Stimulated activated CD4-positive, alpha-beta T cell treated with anti-CD3 and anti-CD28 coated beads, Interleukin-1b, Interleukin-23, amount 100 ng/mL, for 24 hours (primary cell): ENCODE data around the gene SNX9.
"Not testable (repeated sequence)": the region's sequence is repeated elsewhere in the genome, so short reads cannot be mapped to it uniquely, and the experiment has no call there.

Experiments used
- DNase-seq, 4 experiments: peaks; one replicate each; pipeline ENCODE4 v3.0.0-alpha.2; 2020; ENCODE audit warnings: low read depth in 4 of 4, low spot score in 1 of 4

SNX9 gene

DNA sequence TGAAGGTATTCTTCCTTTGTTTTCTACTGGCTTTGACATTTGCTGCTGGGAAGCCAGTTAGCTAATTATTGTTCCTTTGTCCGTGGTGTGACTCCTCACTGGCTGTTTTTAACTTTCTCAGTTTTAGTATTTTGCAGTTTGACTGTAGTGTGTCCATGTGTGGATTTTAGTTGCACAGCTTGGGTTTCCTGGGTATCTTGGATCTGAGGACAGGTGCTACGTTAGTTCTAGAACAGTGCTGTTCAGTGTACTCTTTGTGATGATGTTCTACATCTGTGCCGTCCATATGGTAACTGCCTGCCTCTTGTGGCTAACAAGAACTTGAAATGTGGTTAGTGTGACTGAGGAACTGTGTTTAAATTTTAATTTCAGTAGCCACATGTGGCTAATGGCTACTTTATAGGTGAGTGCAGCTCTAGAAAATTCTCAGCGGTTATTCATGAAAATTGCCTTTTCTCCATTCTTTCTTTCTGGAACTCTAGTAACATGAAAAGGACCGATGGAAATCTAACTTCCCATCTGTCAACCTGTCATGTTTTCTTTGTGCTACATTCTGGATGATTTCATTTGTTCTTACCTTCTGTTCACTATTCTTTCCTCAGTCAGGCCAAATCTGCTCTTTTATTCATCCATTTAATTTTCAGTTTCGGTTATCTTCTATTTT, 7.4 kb downstream of the SNX9 start:
- no peak for DNase-seq

DNA sequence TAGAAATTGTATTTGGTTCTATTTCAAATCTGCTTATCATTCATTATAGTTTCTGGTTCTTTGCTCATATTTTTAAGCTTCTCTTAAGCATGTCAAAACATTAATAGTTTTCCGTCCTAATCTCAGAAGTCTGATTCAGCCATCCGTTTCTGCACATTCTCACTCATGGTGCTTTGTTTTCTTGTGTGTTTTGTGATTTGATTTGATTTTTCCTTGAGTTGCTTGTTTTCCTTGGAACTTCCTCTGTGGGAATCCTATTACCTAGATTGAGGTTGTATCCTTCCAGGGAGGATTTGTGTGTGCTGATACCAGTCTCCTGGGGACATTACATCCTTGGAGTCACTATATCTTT, 7.9 kb downstream of the SNX9 start:
- DNase-seq: no peak

DNA sequence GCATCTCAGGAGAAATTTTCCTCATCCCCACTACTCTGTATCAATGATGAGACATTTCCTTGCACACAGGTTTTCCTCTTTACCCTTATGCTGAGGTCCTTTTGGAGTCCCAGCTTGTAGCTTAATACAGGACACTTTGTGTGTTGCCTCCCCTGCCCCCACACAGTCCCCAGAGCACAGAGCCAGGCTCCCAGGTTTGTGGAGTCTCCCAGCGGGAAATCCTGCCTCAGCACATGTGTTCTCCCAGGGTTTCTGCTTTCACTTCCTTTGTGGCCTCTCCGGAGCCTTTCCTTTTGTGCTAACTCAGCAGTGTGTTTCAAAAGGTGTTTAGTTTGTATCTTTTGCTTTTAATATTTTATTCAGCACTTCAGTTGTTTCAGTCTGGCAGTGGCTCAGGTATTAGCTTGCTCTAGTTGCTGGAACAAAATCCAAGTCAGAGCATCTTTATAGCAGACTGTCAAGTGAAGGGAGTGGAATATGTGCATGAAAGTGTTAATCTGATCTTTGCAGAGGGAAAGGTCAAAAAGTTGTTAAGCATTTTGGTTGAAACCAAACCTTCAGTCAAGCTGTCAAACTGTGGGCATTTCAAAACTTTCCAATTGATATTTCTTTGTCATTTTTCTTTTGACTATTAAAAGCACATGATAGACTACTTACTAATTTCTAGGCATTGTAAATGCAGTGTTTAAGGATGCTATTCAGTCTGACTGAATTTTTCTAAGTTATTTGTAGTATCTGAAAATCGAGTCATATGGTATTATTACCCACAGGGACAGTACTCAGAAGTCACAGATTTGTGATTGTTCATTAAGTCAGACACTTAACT, 8.6 kb downstream of the SNX9 start:
- no peak for DNase-seq

DNA sequence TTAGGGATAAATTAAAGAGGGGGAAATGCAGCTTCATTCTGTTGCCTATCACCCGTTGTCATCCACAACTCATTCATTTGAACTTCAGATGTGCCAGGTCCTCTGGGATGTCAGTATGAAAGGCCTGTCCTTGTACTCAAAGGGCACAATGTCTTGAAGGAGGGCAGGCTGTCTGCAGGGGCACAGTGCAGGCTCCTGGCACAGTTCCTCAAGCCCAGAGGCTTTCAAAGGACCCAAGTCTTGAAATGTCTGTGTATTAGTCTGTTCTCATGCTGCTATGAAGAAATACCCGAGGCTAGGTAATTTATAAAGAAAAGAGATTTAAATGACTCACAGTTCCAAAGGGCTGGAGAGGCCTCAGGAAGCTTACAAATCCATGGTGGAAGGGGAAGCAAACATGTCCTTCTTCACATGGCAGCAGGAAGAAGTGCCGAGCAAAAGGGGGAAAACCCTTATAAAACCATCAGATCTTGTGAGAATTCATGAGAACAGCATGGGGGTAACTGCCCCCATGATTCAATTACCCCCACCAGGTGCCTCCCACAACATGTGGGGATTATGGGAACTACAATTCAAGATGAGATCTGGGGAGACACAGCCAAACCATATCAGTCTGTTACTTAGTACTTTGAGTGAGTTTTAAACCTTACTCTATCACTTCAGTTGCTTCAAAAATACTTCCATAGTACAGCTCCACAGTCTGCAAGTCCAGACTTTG, 9.4 kb downstream of the SNX9 start:
- DNase-seq: no peak

DNA sequence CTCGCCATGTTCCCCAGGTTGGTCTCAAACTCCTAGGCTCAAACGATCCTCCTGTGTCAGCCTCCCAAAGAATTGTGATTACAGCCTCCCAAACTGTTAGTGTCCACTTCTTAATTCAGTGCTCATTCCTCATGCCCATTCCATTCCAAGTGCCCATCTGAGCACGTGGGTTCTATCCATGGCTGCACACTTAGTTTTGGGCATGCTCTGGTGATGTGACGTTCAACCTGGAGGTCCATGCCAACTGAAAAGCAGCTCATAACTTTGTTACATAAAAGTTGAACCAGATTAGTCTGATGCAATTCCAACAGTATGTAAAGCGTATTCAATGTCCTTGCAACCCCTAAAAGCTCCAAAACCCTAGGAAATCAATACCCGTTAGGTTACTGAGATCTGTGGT, 11.5 kb downstream of the SNX9 start:
- DNase-seq: no peak

DNA sequence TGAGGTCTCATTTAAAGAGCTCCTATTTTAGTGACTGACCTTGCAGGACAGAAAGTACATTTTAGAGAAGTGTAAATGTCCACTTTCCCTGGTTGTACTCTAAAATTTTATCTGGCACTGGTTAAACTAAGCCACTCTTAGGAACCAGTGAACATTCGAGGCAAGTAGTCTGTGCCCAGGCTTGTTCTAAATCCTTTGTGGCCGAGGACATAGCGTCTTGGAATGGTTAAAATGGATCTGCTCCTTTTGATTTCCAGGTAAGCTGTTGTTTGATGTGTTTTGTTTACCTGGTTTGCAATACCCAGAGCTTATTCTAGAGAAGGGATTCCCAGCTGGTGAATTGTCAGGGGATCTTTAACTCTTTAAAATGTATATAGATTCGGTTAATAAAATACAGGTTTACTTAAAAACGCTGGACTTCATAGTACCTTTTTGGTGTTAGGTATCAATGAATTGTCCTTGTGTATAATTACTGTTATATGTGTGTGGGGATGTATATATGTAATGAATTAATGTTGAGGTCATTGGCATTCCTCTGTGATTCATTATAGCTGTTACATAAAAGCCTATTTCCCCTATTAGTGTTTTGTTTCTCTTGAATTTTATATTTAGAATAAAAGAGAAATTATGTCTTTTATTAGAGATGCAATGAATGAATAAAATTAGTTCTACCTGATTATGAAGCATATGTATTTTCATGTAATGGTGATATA, 15.8 kb downstream of the SNX9 start:
- DNase-seq: no peak

DNA sequence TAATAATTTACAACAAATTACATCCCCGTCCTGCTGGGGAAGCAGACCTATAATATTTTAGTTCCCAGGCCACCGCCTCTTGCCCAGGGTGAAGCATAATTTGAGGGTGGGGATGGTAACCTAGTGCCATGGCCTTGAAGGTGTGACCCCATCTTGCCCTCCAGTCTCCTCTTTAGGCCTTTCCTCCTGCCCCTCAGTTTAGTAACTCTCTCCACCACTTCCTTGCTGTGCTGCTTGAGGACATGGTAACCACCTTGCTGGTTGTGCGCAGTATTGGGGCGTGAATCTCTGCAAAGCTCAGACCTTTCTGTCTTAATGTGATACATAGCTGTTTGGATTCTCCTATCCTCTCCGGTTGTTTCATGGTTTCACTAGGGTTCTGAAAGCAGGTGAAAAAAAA, 16.6 kb downstream of the SNX9 start:
- DNase-seq: no peak

DNA sequence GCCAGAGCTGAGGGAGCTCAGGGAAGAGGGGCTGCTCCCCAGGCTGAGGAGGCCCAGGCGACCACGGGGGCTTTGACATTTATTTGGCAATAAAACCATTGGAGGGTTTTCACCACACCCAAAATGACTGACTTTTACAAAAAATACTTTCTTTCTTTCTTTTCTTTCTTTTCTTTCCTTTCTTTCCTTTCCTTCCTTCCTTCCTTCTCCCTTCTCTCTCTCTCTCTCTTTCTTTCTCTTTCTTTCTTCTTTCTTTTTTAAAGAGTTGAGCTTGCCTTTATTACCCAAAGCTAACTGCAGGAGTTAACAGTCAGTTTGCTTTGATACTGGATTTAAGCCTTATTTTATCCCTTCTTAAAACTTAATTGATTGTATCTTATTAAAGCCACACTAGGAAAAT, 17.2 kb downstream of the SNX9 start:
- DNase-seq: no peak

DNA sequence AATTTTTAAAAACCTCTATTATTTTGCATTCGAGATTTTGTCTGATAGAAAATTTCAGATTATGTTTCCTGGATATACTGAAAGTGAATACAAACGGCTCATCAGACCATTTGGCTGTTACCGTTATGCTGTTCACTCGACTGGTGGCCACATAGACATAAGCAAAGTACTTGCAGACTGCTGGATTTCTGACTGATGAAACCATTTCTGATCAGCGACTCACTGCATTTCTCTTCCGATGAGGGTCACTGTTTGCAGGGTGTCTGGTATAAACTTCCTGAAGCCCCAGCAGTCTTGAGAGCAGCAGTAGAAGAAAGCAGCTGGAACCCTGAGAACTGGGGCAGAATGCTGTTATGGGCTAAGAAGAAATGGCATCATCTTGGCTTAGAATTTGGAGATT, 17.7 kb downstream of the SNX9 start:
- no peak for DNase-seq

DNA sequence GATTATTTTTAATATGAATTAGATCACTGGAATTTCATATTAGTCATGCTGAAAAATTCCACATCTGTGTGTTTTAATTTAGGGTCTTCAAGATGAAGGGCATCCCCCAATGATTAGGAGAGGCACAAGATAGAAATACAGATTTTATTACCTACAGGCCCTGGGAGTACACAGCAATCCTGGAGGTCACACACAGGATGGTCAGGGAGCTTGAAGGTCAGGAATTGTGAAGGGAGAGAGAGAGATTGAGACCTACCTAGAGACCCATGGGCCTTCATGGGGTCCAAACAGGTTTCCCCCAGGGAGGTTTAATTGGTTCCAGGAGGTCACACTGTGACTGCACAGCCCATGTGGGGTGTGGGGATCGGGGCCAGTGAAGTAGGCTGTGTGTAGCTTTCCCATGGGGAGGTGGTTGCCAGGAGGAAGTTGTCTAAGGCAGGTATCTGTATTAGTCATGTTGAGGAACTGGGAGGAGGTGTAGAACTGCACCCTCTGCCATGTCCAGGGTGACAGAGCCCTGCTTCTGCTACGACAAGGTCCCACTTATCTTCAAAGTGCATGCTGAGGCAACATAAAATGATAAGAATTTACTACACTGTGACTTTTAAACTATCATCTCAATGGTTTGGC, 18.3 kb downstream of the SNX9 start:
- DNase-seq: no peak

DNA sequence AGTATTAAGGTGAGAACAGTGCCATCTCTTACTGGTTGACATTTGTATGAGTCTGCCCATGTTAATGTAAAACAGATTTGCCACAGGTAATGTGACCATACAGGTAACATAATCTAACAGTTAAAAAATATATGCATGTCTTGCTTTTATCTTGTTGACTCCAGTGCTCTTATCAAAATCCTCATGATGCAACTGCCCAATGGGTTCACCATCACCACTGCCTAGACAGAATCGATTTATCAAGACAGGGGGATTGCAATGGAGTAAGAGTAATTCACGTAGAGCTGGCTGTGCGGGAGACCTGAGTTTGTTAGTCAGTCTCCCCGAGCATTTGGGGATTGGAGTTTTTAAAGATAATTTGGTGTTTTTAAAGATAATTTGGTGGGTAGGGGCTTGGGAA, 19.2 kb downstream of the SNX9 start:
- DNase-seq: no peak

DNA sequence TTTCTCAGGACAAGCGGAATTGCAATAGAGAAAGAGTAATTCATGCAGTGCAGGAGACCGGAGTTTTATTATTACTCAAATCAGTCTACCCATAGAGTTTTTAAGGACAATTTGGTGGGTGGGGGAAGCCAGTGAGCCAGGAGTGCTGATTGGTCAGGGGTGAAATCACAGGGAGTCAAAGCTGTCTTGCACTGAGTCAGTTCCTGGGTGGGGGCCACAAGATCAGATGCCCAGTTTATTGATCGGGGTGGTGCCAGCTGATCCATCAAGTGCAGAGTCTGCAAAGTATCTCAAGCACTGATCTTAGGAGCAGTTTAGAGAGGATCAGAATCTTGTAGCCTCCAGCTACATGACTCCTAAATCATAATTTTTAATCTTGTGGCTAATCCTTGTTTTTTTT, 21.1 kb downstream of the SNX9 start:
- DNase-seq: not testable (repeated sequence)

DNA sequence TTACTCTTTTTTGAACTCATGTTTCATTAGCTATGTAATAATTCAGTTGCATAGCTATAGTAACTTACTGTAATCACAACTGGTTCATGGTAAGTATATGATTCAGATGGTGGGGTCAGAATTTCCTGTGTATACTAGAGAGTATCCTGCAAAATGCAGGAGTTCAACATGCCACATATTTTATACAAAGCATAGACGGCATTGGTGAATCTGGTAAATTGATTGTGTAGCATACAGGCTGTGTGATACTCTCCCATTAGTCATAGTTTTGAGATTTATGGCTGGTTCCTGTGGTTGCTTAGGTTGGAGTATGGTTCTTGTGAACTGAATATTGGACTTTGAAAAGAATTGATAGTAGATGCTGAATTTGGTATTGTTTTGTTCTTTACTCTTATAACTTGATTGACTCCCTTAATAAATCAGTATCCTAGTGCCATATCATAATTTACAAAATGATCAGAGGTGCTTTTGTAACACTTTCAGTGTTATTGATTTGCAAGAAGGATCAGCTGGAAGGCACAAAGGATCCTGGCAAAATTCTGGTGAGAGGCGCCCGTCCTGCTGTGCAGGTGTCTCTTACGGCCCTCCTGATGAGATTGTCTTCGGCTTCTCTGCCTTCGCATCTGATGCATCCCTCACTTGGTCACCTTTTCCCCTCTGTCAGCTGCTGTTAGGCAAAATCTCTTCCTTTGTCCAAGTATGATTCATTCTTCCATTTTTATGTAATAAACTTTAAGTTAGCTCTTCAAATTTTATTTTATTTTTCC, 22.6 kb downstream of the SNX9 start:
- DNase-seq: no peak

DNA sequence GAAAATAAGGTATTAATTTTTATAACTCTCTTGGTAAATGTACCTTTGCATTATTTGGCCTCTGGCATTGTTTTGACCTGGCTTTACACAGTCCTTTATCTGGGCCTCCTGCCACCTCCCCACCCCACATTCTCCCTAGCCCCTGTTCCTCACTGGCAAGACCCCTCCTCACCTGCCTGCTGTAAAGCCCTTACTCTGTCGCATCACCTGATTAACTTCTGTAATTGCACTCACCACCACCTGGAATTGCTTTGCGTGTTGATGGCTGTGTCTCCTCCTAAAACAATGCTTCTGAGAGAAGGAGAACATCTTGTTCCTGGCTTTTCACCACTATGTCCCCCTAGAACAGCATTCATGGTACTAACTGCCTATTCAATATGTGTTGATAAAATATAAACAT, 24.8 kb downstream of the SNX9 start:
- no peak for DNase-seq

DNA sequence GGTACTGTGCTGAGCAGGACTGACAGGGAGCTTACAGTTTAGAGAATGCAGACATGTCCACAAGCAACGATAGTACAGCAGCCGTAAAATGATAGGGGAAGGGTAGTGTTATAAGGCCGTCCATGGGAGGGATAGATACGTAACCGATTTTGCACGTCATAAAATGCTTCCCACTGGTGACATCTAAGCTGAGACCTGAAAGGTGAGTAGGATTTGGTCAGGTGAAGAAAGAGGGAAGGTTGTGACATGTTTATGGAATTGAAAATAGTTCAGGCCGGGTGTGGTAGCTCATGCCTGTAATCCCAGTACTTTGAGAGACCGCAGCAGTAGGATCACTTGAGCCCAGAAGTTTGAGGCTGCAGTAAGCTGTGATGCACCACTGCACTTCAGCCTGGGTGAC, 25.6 kb downstream of the SNX9 start:
- no peak for DNase-seq

DNA sequence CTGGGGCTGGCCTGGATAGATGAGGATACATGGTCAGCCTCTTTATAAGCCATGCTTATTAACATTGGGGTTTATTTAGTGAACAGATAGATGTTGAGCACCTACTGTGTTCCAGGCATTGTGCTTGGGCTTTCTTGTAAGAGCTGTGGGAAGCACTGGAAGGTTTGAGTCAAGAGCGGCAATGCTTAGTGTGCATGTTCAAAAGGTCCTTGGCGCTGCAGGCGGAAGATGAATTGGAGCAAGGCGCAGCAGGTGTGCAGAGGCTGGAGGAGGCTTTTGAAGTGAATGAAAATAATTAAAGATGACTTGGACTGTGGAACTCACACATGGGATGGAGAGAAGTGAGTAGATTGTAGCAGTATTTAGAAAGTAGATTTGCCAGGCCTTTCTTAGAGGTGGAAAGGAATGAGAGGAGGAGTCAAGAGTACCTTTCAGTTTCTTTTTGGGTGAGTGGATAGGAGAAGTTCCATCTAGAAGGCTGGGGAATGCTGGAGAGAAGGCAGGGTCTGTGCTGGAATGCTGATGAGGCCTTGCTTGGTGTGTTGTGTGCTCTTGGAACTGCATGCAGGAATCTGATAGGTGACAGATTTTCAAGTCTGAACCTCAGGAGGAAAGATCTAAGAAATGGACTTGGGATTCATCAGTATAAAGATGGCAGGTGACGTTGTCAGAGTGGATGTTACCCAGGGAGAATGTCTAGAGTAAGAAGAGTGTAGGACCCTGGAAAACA, 26.4 kb downstream of the SNX9 start:
- DNase-seq: no peak

DNA sequence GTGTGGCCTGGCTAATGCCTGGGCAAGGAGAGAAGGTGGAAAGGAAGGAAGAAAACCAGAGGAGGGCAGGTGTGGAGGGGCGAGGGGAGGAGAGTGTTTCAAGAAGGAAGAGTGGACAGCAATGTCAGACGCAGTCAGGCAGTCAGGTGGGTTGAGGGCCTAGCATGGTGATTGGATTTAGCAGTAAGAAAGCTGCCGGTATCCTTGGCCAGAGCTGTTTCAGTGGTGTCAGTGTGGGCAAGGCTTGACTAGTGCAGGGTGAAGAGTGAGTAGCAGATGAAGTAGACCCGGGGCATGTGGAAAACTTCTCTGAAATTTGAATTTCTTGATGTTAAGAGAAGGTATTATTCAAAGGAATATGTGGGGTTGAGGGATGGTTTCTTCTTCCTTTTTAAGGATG, 27.0 kb downstream of the SNX9 start:
- DNase-seq: no peak

DNA sequence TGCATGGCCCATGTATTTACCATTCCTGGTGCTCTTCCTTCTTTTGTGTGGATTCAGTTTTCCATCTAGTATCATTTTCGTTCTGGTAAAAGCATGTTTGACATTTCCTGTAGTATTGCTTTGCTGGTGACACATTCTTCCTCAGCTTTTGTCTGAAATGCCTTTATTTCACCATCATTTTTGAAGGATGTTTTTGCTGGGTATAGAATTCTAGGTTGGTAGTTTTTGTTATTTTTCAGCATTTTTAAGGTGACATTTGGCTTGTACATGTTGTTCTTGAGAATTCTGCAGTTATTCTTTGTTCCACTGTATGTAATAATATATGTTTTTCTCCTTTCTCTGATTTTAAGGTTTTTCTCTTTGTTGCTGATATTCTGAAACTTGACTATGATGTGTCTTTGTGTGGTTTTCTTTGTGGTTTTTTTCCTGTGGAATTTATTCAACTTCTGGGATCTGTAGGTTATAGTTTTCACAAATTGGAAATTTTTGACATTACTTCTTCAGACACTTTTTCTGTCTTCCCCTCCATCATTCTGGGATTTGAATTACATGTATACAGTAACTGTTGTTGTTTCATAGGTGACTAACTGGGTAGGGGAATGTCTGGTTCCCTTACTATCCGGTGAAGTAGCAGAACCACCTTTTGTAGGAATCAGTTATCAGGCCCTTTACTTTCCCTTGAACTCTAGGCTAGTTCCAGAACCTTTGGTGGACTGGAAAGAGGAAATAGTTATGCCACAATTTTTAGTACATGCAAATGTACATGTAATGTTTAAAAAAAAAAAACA, 30.2 kb downstream of the SNX9 start:
- no peak for DNase-seq

DNA sequence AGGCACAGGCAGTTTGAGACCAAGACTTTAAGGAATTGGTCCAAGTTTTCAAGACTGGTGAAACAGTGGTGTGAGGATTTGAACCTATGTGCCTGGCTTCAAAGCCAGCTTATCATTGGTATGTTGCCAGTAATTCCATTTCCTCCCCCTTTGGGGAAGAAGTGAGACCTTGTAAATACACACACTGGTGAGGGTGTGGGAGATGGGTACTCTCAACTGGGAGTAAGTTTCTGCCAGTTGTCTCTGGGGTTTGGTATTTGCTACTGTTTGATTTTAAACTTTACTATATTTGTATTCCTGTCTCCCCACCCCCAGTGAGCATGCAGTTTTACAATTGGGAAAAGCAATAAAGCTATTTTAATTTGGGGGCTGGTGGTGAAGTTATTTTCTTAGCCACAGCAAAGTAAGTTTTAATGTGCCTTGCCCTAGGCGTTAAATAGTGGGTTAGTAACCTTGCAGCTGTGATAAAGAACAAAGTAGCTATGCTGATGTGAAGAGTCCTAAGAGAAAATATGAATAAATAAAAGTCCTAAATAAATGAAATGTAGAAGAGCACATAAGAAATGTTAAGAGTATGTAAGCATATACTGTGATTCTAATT, 31.0 kb downstream of the SNX9 start:
- no peak for DNase-seq
